A549 (cell line): Measurements from ENCODE around the gene SGCD.

Source experiments
- BHLHE40 ChIP-seq: IDR thresholded peaks from 2 replicates; pipeline ENCODE4 v1.6.1; 2012; ENCODE audit warnings: low read depth, low read length, inconsistent platforms
- ESRRA ChIP-seq: fragments of 150-350 bp; IDR thresholded peaks from 2 replicates; pipeline ENCODE4 v1.6.1; 2014; ENCODE audit warnings: mild to moderate bottlenecking, low read length, borderline replicate concordance
- MYC ChIP-seq: IDR thresholded peaks from 2 replicates; pipeline ENCODE4 v1.6.1; 2012; ENCODE audit warnings: mild to moderate bottlenecking, inconsistent platforms, low read length, improper control_type of control experiment, borderline replicate concordance
- NR3C1 ChIP-seq: fragments of >200 bp; sonication (Bioruptor Twin); formaldehyde crosslinking; IDR thresholded peaks from 3 replicates; pipeline ENCODE4 v1.6.1; 2017
- POLR2A ChIP-seq: IDR thresholded peaks from 2 replicates; pipeline ENCODE4 v1.6.1; 2012; ENCODE audit warnings: mild to moderate bottlenecking, low read length
- POLR2AphosphoS2 ChIP-seq: conservative IDR thresholded peaks from 2 replicates; pipeline ENCODE4 v1.6.1; 2012; ENCODE audit warnings: low read length, improper control_type of control experiment, inconsistent platforms
- RCOR1 ChIP-seq: fragments of 150-350 bp; IDR thresholded peaks from 2 replicates; pipeline ENCODE4 v1.6.1; 2014; ENCODE audit warnings: antibody characterized with exemption, low read length, low read depth
- SMC3 ChIP-seq: fragments of >200 bp; sonication (Bioruptor Twin); formaldehyde crosslinking; IDR thresholded peaks from 3 replicates; pipeline ENCODE4 v1.6.1; 2018; ENCODE audit warnings: inconsistent platforms
- ZC3H11A ChIP-seq: fragments of 450-650 bp; IDR thresholded peaks from 2 replicates; pipeline ENCODE4 v1.6.1; 2014; ENCODE audit warnings: antibody characterized with exemption, mild to moderate bottlenecking
- TF ChIP-seq, protein P1 (sequence below): fragments of >200 bp; sonication (Bioruptor Twin); formaldehyde crosslinking; IDR thresholded peaks from 3 replicates; pipeline ENCODE4 v1.5.1; 2016
- TF ChIP-seq, protein P2 (sequence below): fragments of 200-600 bp; sonication (generic); IDR thresholded peaks from 2 replicates; pipeline ENCODE4 v1.6.1; 2016; ENCODE audit warnings: antibody characterized with exemption, mild to moderate bottlenecking, moderate library complexity
- TF ChIP-seq, protein P3 (sequence below): fragments of 250-450 bp; sonication (Bioruptor Pico); IDR thresholded peaks from 2 replicates; pipeline ENCODE4 v1.5.0; 2021; ENCODE audit warnings: mild to moderate bottlenecking, moderate library complexity, borderline replicate concordance
- TF ChIP-seq, protein P4 (sequence below): fragments of >200 bp; sonication (Bioruptor Twin); formaldehyde crosslinking; IDR thresholded peaks from 2 replicates; pipeline ENCODE4 v1.6.1; 2016

DNA sequence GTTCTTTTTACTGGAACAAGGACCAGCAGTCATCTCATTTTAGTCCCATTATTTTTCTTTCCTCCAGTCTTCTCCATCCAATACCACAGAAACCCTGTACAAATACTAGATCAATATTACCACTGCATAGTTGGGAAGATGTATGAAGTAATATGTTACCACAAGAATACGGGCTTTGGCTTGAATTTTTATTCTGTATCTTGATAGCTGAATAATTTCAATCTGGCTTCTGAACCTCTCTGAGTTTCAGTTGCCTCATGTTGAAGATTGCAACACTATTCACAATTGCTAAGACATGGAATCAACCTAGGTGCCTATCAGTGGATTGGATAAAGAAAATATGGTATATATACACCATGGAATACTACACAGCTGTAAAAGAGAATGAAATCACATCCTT, 82.9 kb downstream of the SGCD start:
- TF ChIP-seq ESRRA: no peak
- TF ChIP-seq, protein P1, sequence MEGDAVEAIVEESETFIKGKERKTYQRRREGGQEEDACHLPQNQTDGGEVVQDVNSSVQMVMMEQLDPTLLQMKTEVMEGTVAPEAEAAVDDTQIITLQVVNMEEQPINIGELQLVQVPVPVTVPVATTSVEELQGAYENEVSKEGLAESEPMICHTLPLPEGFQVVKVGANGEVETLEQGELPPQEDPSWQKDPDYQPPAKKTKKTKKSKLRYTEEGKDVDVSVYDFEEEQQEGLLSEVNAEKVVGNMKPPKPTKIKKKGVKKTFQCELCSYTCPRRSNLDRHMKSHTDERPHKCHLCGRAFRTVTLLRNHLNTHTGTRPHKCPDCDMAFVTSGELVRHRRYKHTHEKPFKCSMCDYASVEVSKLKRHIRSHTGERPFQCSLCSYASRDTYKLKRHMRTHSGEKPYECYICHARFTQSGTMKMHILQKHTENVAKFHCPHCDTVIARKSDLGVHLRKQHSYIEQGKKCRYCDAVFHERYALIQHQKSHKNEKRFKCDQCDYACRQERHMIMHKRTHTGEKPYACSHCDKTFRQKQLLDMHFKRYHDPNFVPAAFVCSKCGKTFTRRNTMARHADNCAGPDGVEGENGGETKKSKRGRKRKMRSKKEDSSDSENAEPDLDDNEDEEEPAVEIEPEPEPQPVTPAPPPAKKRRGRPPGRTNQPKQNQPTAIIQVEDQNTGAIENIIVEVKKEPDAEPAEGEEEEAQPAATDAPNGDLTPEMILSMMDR: no peak
- no peak for TF ChIP-seq POLR2A
- TF ChIP-seq, protein P2, sequence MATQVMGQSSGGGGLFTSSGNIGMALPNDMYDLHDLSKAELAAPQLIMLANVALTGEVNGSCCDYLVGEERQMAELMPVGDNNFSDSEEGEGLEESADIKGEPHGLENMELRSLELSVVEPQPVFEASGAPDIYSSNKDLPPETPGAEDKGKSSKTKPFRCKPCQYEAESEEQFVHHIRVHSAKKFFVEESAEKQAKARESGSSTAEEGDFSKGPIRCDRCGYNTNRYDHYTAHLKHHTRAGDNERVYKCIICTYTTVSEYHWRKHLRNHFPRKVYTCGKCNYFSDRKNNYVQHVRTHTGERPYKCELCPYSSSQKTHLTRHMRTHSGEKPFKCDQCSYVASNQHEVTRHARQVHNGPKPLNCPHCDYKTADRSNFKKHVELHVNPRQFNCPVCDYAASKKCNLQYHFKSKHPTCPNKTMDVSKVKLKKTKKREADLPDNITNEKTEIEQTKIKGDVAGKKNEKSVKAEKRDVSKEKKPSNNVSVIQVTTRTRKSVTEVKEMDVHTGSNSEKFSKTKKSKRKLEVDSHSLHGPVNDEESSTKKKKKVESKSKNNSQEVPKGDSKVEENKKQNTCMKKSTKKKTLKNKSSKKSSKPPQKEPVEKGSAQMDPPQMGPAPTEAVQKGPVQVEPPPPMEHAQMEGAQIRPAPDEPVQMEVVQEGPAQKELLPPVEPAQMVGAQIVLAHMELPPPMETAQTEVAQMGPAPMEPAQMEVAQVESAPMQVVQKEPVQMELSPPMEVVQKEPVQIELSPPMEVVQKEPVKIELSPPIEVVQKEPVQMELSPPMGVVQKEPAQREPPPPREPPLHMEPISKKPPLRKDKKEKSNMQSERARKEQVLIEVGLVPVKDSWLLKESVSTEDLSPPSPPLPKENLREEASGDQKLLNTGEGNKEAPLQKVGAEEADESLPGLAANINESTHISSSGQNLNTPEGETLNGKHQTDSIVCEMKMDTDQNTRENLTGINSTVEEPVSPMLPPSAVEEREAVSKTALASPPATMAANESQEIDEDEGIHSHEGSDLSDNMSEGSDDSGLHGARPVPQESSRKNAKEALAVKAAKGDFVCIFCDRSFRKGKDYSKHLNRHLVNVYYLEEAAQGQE: no peak
- no peak for TF ChIP-seq SMC3
- TF ChIP-seq, protein P3, sequence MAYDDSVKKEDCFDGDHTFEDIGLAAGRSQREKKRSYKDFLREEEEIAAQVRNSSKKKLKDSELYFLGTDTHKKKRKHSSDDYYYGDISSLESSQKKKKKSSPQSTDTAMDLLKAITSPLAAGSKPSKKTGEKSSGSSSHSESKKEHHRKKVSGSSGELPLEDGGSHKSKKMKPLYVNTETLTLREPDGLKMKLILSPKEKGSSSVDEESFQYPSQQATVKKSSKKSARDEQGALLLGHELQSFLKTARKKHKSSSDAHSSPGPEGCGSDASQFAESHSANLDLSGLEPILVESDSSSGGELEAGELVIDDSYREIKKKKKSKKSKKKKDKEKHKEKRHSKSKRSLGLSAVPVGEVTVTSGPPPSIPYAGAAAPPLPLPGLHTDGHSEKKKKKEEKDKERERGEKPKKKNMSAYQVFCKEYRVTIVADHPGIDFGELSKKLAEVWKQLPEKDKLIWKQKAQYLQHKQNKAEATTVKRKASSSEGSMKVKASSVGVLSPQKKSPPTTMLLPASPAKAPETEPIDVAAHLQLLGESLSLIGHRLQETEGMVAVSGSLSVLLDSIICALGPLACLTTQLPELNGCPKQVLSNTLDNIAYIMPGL: no peak
- no peak for TF ChIP-seq MYC
- no peak for TF ChIP-seq RCOR1
- TF ChIP-seq, protein P4, sequence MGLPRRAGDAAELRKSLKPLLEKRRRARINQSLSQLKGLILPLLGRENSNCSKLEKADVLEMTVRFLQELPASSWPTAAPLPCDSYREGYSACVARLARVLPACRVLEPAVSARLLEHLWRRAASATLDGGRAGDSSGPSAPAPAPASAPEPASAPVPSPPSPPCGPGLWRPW: no peak
- no peak for TF ChIP-seq NR3C1
- no peak for TF ChIP-seq BHLHE40
- TF ChIP-seq ZC3H11A: no peak
- no peak for TF ChIP-seq POLR2AphosphoS2
